BE2C (cell line): ENCODE data around the gene SPINDOC.

Experiments used
- DNase-seq: peaks from one replicate; pipeline ENCODE4 v3.0.0-alpha.2; 2020
- H3K27me3 ChIP-seq: fragments of 250-450 bp; sonication (Bioruptor Pico); 2 replicates; pipeline ENCODE4 v1.5.1; 2020; ENCODE audit warnings: mild to moderate bottlenecking
- H3K36me3 ChIP-seq: fragments of 250-450 bp; sonication (Bioruptor Pico); 2 replicates; pipeline ENCODE4 v1.5.1; 2020; ENCODE audit warnings: mild to moderate bottlenecking
- H3K4me1 ChIP-seq: fragments of 250-450 bp; sonication (Bioruptor Pico); 2 replicates; pipeline ENCODE4 v1.5.1; 2020
- H3K4me3 ChIP-seq: 2 replicates; pipeline ENCODE4 v1.5.1; 2011; ENCODE audit warnings: low read depth, low read length
- H3K9me3 ChIP-seq: fragments of 250-450 bp; sonication (Bioruptor Pico); 2 replicates; pipeline ENCODE4 v1.5.1; 2020
- CTCF ChIP-seq: IDR thresholded peaks from 2 replicates; pipeline ENCODE4 v1.5.1; 2012; ENCODE audit warnings: mild to moderate bottlenecking, low read depth, low read length

SPINDOC gene

GRCh38 chr11:63766531-63767235 lies 46.6 kb upstream of the SPINDOC start:
- no peak for TF ChIP-seq CTCF
- no peaks in the 10 kb centered on the region for H3K4me1 ChIP-seq
- no peaks in the 10 kb centered on the region for H3K27me3 ChIP-seq
- H3K4me3 ChIP-seq = peak overlapping the region; percentile 72
- H3K36me3 ChIP-seq = no peaks in the 10 kb centered on the region; the same call in 1 of the 2 replicates
- DNase-seq = no peak
- H3K9me3 ChIP-seq = no peaks in the 10 kb centered on the region

- Histone ChIP-seq H3K27me3 (no peaks in the 10 kb centered on the region), H3K36me3 (no peaks in the 10 kb centered on the region), H3K4me3 (peak overlapping the region; percentile 72), H3K9me3 (no peaks in the 10 kb centered on the region), H3K4me1 (no peaks in the 10 kb centered on the region)
- no peak for DNase-seq
- no peak for TF ChIP-seq CTCF
Measured at GRCh38 chr11:63767267-63767564, 46.0 kb upstream of the SPINDOC start.

GRCh38 chr11:63767565-63768236 lies 45.6 kb upstream of the SPINDOC start:
- peak; percentile 26 for DNase-seq
- no peaks in the 10 kb centered on the region for H3K27me3 ChIP-seq
- no peaks in the 10 kb centered on the region for H3K36me3 ChIP-seq
- no peaks in the 10 kb centered on the region for H3K4me1 ChIP-seq
- no peaks in the 10 kb centered on the region for H3K9me3 ChIP-seq
- H3K4me3 ChIP-seq = peak overlapping the region; percentile 72
- TF ChIP-seq CTCF = no peak

GRCh38 chr11:63768237-63769041 lies 44.8 kb upstream of the SPINDOC start, which contains the start of gene ZFTA:
TSS of gene ZFTA (minus strand) at chr11:63768775. CDS start at chr11:63768622, 153 bp downstream.
- 0 out of 2 replicates have a peak, but pooled peaks have one; percentile 4 for TF ChIP-seq CTCF
- no peaks in the 10 kb centered on the region for H3K4me1 ChIP-seq
- H3K36me3 ChIP-seq = no peaks in the 10 kb centered on the region
- H3K4me3 ChIP-seq = peak within 1 kb of the TSS; percentile 72
- peak; percentile 59 for DNase-seq
- no peaks in the 10 kb centered on the region for H3K27me3 ChIP-seq
- H3K9me3 ChIP-seq = no peaks in the 10 kb centered on the region

GRCh38 chr11:63769042-63769713 lies 44.1 kb upstream of the SPINDOC start:
- Histone ChIP-seq H3K9me3 (no peaks in the 10 kb centered on the region), H3K4me3 (peak overlapping the region; percentile 45), H3K36me3 (no peaks in the 10 kb centered on the region), H3K27me3 (no peaks in the 10 kb centered on the region), H3K4me1 (no peaks in the 10 kb centered on the region)
- DNase-seq = peak; percentile 19
- no peak for TF ChIP-seq CTCF
